Left lobe of liver (tissue), 2 donors: ENCODE results near the gene SERGEF. TPM values are rescaled to one million over a fixed set of nuclear protein-coding genes. Genes with fewer than 3 reads are reported as not detected.

Experiments
- ATAC-seq: fragments of 200-7000 bp; cut with Tn5 transposase; one replicate; pipeline ENCODE4 v1.9.1; 2020; ENCODE audit warnings: mild to moderate bottlenecking, moderate library complexity
- DNase-seq: peaks from one replicate; pipeline ENCODE4 v3.0.0-alpha.2; 2020; ENCODE audit warnings: low spot score
- total RNA-seq: library from RNA; stranded (reverse); gene quantifications from one replicate; pipeline ENCODE4 v1.2.1, GENCODE V29; 2021
- donor health status: DM: no; HTN: no; CAD: no; lungs with moderate emphysema.
- donor health status: DM: no; HTN: yes; CAD: no.

The SERGEF gene
- total RNA-seq, 1 donor from 2014 or later = 13.7 TPM

GRCh38 chr11:17760102-17761029, 252.5 kb downstream of the SERGEF start:
- DNase-seq = peak; percentile 78
- ATAC-seq = peak; percentile 99

- ATAC-seq = no peak
- DNase-seq = no peak
Observed at GRCh38 chr11:17755891-17756290, 257.0 kb downstream of the SERGEF start.

GRCh38 chr11:17753641-17754040, 259.2 kb downstream of the SERGEF start:
- ATAC-seq (no peak), DNase-seq (no peak)

- no peak for ATAC-seq
- DNase-seq = no peak
Observed at GRCh38 chr11:17753153-17753552, 259.7 kb downstream of the SERGEF start.

GRCh38 chr11:17752144-17752543, 260.7 kb downstream of the SERGEF start:
- DNase-seq = no peak
- no peak for ATAC-seq

- peak; percentile 24 for ATAC-seq
Observed at GRCh38 chr11:17751558-17751957, 261.3 kb downstream of the SERGEF start.

GRCh38 chr11:17750801-17751165, 262.1 kb downstream of the SERGEF start:
- ATAC-seq = peak; percentile 83
- no peak for DNase-seq

More at GRCh38 chr11:17751558-17751957, 261.3 kb downstream of the SERGEF start:
- DNase-seq = no peak

- no peak for DNase-seq
- ATAC-seq = no peak
Observed at GRCh38 chr11:17750013-17750800, 262.6 kb downstream of the SERGEF start.

GRCh38 chr11:17748761-17749721, 263.8 kb downstream of the SERGEF start:
- DNase-seq (no peak), ATAC-seq (no peak)

GRCh38 chr11:17748044-17748443, 264.8 kb downstream of the SERGEF start:
- DNase-seq = no peak
- ATAC-seq = no peak

- ATAC-seq (no peak), DNase-seq (no peak)
Observed at GRCh38 chr11:17747131-17747955, 265.5 kb downstream of the SERGEF start.

- no peak for DNase-seq
Observed at GRCh38 chr11:17746096-17746495, 266.8 kb downstream of the SERGEF start.

GRCh38 chr11:17745023-17745772, 267.6 kb downstream of the SERGEF start:
- DNase-seq = no peak
- ATAC-seq = no peak

More at GRCh38 chr11:17746096-17746495, 266.8 kb downstream of the SERGEF start:
- ATAC-seq = no peak

- DNase-seq = no peak
- no peak for ATAC-seq
Observed at GRCh38 chr11:17744151-17744940, 268.5 kb downstream of the SERGEF start.

GRCh38 chr11:17743808-17744119, 269.1 kb downstream of the SERGEF start:
- DNase-seq = no peak

GRCh38 chr11:17743026-17743807, 269.6 kb downstream of the SERGEF start:
- no peak for DNase-seq
- ATAC-seq = no peak

More at GRCh38 chr11:17743808-17744119, 269.1 kb downstream of the SERGEF start:
- ATAC-seq = no peak

- DNase-seq (no peak), ATAC-seq (no peak)
Observed at GRCh38 chr11:17742019-17742418, 270.8 kb downstream of the SERGEF start.

- no peak for DNase-seq
- ATAC-seq = no peak
Observed at GRCh38 chr11:17741487-17741886, 271.4 kb downstream of the SERGEF start.
